Gastrocnemius medialis (tissue), 4 donors: Measurements from ENCODE around the gene PCDH9. TPM values are rescaled to one million over a fixed set of nuclear protein-coding genes. Genes with fewer than 3 reads are reported as not detected.

ENCODE experiments used
- ATAC-seq, 2 donors: fragments of 150-250 bp; one replicate each; pipeline ENCODE4 v1.9.1; 2016
- DNase-seq, 2 donors: peaks; one replicate each; pipeline ENCODE4 v3.0.0-alpha.2; 2019
- H3K27ac ChIP-seq, 4 donors: fragments of 200-600 bp; sonication (generic); 1 replicate in 1 of 4; 2 replicates in 3 of 4; pipeline ENCODE4 v1.5.1; 2016 to 2018; ENCODE audit warnings: mild to moderate bottlenecking in 2 of 4, moderate library complexity in 1 of 4
- H3K27me3 ChIP-seq, 3 donors: fragments of 200-600 bp; sonication (generic) in 2 of 3; 1 replicate in 1 of 3; 2 replicates in 2 of 3; pipeline versions ENCODE4 v1.5.1 to v1.6.0; 2016 to 2019; ENCODE audit warnings: mild to moderate bottlenecking in 1 of 3, moderate library complexity in 1 of 3
- H3K36me3 ChIP-seq, 2 donors: fragments of 200-600 bp; sonication (generic) in 1 of 2; one replicate each; pipeline ENCODE4 v1.5.1; 2017 to 2018
- H3K4me1 ChIP-seq, 2 donors: fragments of 200-600 bp; sonication (generic) in 1 of 2; one replicate each; pipeline ENCODE4 v1.5.1; 2016 to 2017; ENCODE audit warnings: mild to moderate bottlenecking in 2 of 2
- H3K4me3 ChIP-seq, 4 donors: fragments of 200-600 bp; sonication (generic) in 3 of 4; 1 replicate in 1 of 4; 2 replicates in 3 of 4; pipeline ENCODE4 v1.5.1; 2016 to 2019; ENCODE audit warnings: mild to moderate bottlenecking in 2 of 4
- H3K9me3 ChIP-seq, 3 donors: fragments of 200-600 bp; sonication (generic) in 2 of 3; 1 replicate in 1 of 3; 2 replicates in 2 of 3; pipeline ENCODE4 v1.5.1; 2016 to 2019
- CTCF ChIP-seq, 5 experiments: fragments of 450-650 bp in 3 of 5; fragments of 200-600 bp in 2 of 5; sonication (generic) in 2 of 5; IDR thresholded peaks in 4 of 5; conservative IDR thresholded peaks in 1 of 5; 1 replicate in 4 of 5; 2 replicates in 1 of 5; pipeline ENCODE4 v1.5.1; 2016 to 2019; ENCODE audit warnings: antibody characterized with exemption in 5 of 5, mild to moderate bottlenecking in 3 of 5, moderate library complexity in 3 of 5
- POLR2A ChIP-seq, 2 donors: fragments of 450-650 bp; IDR thresholded peaks; one replicate each; pipeline ENCODE4 v1.6.1; 2017; ENCODE audit warnings: antibody characterized with exemption in 2 of 2, mild to moderate bottlenecking in 2 of 2, moderate library complexity in 2 of 2
- in situ Hi-C, 4 donors: fragments of 200-750 bp; cut with MboI; loops; one replicate each; pipeline versions ENCODE4 v1.15.0 to v1.8.0; 2017; ENCODE audit warnings: low sequenced_read_pairs in 4 of 4
- intact Hi-C: fragments of 100-400 bp; cut with DNase I; formaldehyde crosslinking; loops from one replicate; pipeline ENCODE4 v1.15.1; 2023; ENCODE audit warnings: low total_unique reads
- total RNA-seq, 4 donors: library from RNA; depleted of rRNA; stranded (reverse); fragments of >200 nt; gene quantifications; one replicate each; pipeline versions ENCODE4 v1.1.0 to v1.2.3, GENCODE V29; 2016

The PCDH9 gene
- total RNA-seq, 4 donors from 2014 or later, result 1.4 to 2.1 (median 1.9) TPM

- DNase-seq (no peak), ATAC-seq (no peak)
- TF ChIP-seq POLR2A (IDR thresholded peaks at IDR 0.05) (no peak), CTCF (IDR thresholded peaks at IDR 0.05 in 4 of 5, conservative IDR thresholded peaks at IDR 0.05 in 1 of 5) (no peak)
- in situ Hi-C loops, result no loop called here
- Histone ChIP-seq H3K27me3 (no peaks in the 10 kb centered on the region), H3K9me3 (no peaks in the 10 kb centered on the region), H3K4me3 (no peak overlapping the region), H3K27ac (no peak overlapping the region), H3K4me1 (no peaks in the 10 kb centered on the region), H3K36me3 (no peaks in the 10 kb centered on the region)
- intact Hi-C loops, result no loop called here
Measured at GRCh38 chr13:66586489-66586888, 643.6 kb downstream of the PCDH9 start.

- intact Hi-C loops, result no loop called here
- in situ Hi-C loops, result no loop called here
- DNase-seq, result no peak
- Histone ChIP-seq H3K4me1 (no peaks in the 10 kb centered on the region), H3K36me3 (no peaks in the 10 kb centered on the region), H3K27ac (no peak overlapping the region), H3K9me3 (no peaks in the 10 kb centered on the region), H3K4me3 (no peak overlapping the region), H3K27me3 (no peaks in the 10 kb centered on the region)
- TF ChIP-seq POLR2A (IDR thresholded peaks at IDR 0.05), result no peak
- no peak for TF ChIP-seq CTCF (IDR thresholded peaks at IDR 0.05 in 4 of 5, conservative IDR thresholded peaks at IDR 0.05 in 1 of 5)
- ATAC-seq, result no peak
Measured at GRCh38 chr13:66585669-66586203, 644.4 kb downstream of the PCDH9 start.

- H3K4me3 ChIP-seq, result no peak overlapping the region
- H3K4me1 ChIP-seq, result no peaks in the 10 kb centered on the region
- no peak overlapping the region for H3K27ac ChIP-seq
- intact Hi-C loops, result no loop called here
- no peak for TF ChIP-seq CTCF (IDR thresholded peaks at IDR 0.05 in 4 of 5, conservative IDR thresholded peaks at IDR 0.05 in 1 of 5)
- TF ChIP-seq POLR2A (IDR thresholded peaks at IDR 0.05), result no peak
- no peak for DNase-seq
- H3K36me3 ChIP-seq, result no peaks in the 10 kb centered on the region
- in situ Hi-C loops, result no loop called here
- no peaks in the 10 kb centered on the region for H3K9me3 ChIP-seq
- H3K27me3 ChIP-seq, result no peaks in the 10 kb centered on the region
- ATAC-seq, result no peak
Measured at GRCh38 chr13:66581675-66582074, 648.5 kb downstream of the PCDH9 start.

GRCh38 chr13:66578305-66578704 lies 651.8 kb downstream of the PCDH9 start:
- H3K27me3 ChIP-seq, result no peaks in the 10 kb centered on the region
- DNase-seq, result no peak
- in situ Hi-C loops, result no loop called here
- intact Hi-C loops, result no loop called here
- no peak for TF ChIP-seq POLR2A (IDR thresholded peaks at IDR 0.05)
- no peak for ATAC-seq
- H3K4me3 ChIP-seq, result no peak overlapping the region
- no peaks in the 10 kb centered on the region for H3K9me3 ChIP-seq
- no peaks in the 10 kb centered on the region for H3K36me3 ChIP-seq
- H3K27ac ChIP-seq, result no peak overlapping the region
- no peaks in the 10 kb centered on the region for H3K4me1 ChIP-seq

- Histone ChIP-seq H3K4me3 (no peak overlapping the region), H3K4me1 (no peaks in the 10 kb centered on the region), H3K27me3 (no peaks in the 10 kb centered on the region), H3K27ac (no peak overlapping the region), H3K9me3 (no peaks in the 10 kb centered on the region), H3K36me3 (no peaks in the 10 kb centered on the region)
- intact Hi-C loops (no loop called here), in situ Hi-C loops (no loop called here)
- TF ChIP-seq CTCF (IDR thresholded peaks at IDR 0.05 in 4 of 5, conservative IDR thresholded peaks at IDR 0.05 in 1 of 5) (no peak), POLR2A (IDR thresholded peaks at IDR 0.05) (no peak)
- ATAC-seq (no peak), DNase-seq (no peak)
Measured at GRCh38 chr13:66577358-66577757, 652.8 kb downstream of the PCDH9 start.
